H54 (cell line): Measurements from ENCODE around the gene NUTM1.

Experiments used
- DNase-seq: peaks from one replicate; pipeline ENCODE4 v3.0.0; 2011; ENCODE audit warnings: low spot score, mixed read lengths; ENCODE audit not compliant: insufficient read length
- FAIRE-seq: peaks from 3 replicates; lab custom pipeline; 2011; peaks lifted over from hg19 to GRCh38; lab: Jason Lieb, UNC
- POLR2A ChIP-seq: IDR thresholded peaks from 2 replicates; pipeline ENCODE4 v1.6.1; 2011; ENCODE audit warnings: low read depth, mild to moderate bottlenecking, low read length

NUTM1 gene

GRCh38 chr15:34342737-34343575, at the start of gene NUTM1, which contains the start of gene NOP10:
TSS of gene NUTM1 (plus strand) at chr15:34343315. CDS start at chr15:34343697, 382 bp downstream.
TSS of gene NOP10 (minus strand) at chr15:34343136. CDS start at chr15:34343073, 63 bp downstream.
- peak; percentile 83 for FAIRE-seq
- TF ChIP-seq POLR2A: peak; percentile 77

GRCh38 chr15:34297059-34297458, 46.1 kb upstream of the NUTM1 start:
- TF ChIP-seq POLR2A: no peak

More at GRCh38 chr15:34342737-34343575, at the start of gene NUTM1, which contains the start of gene NOP10:
- DNase-seq: peak; percentile 67

GRCh38 chr15:34301058-34301457, 42.1 kb upstream of the NUTM1 start:
- TF ChIP-seq POLR2A: no peak
- DNase-seq (no peak), FAIRE-seq (no peak)

More at GRCh38 chr15:34297059-34297458, 46.1 kb upstream of the NUTM1 start:
- FAIRE-seq (no peak), DNase-seq (no peak)

- no peak for TF ChIP-seq POLR2A
- FAIRE-seq (no peak), DNase-seq (no peak)
Measured at GRCh38 chr15:34304613-34305012, 38.5 kb upstream of the NUTM1 start.

- TF ChIP-seq POLR2A: no peak
- no peak for DNase-seq
- no peak for FAIRE-seq
Measured at GRCh38 chr15:34311563-34311962, 31.6 kb upstream of the NUTM1 start.

GRCh38 chr15:34314491-34315490, 28.3 kb upstream of the NUTM1 start:
- no peak for DNase-seq
- no peak for TF ChIP-seq POLR2A
- FAIRE-seq: no peak

- TF ChIP-seq POLR2A: no peak
- DNase-seq (peak; percentile 35), FAIRE-seq (peak; percentile 98)
Measured at GRCh38 chr15:34318277-34319079, 24.6 kb upstream of the NUTM1 start.

GRCh38 chr15:34323217-34323616, 19.9 kb upstream of the NUTM1 start:
- FAIRE-seq (no peak), DNase-seq (no peak)
- TF ChIP-seq POLR2A: no peak

- DNase-seq (no peak), FAIRE-seq (no peak)
- TF ChIP-seq POLR2A: no peak
Measured at GRCh38 chr15:34324933-34325332, 18.2 kb upstream of the NUTM1 start.

- TF ChIP-seq POLR2A: no peak
- no peak for DNase-seq
- no peak for FAIRE-seq
Measured at GRCh38 chr15:34325368-34325767, 17.7 kb upstream of the NUTM1 start.

- DNase-seq: no peak
- no peak for FAIRE-seq
- TF ChIP-seq POLR2A: no peak
Measured at GRCh38 chr15:34327906-34328305, 15.2 kb upstream of the NUTM1 start.

GRCh38 chr15:34329006-34329405, 14.1 kb upstream of the NUTM1 start:
- TF ChIP-seq POLR2A: no peak
- DNase-seq: no peak
- no peak for FAIRE-seq

GRCh38 chr15:34330279-34330678, 12.8 kb upstream of the NUTM1 start:
- FAIRE-seq (no peak), DNase-seq (no peak)
- TF ChIP-seq POLR2A: no peak
